Activated T-helper 1 cell treated with anti-CD3 and anti-CD28 coated beads, Interleukin-2, amount 50 U/mL, for 16 hours (primary cell): ENCODE results near the gene CYP51A1.
"Not testable (repeated sequence)": the region's sequence is repeated elsewhere in the genome, so short reads cannot be mapped to it uniquely, and the experiment has no call there.

Experiments used
- DNase-seq, 2 donors: peaks; one replicate each; pipeline ENCODE4 v3.0.0-alpha.2; 2020; ENCODE audit warnings: low read depth in 1 of 2, low spot score in 1 of 2

Gene CYP51A1

DNA sequence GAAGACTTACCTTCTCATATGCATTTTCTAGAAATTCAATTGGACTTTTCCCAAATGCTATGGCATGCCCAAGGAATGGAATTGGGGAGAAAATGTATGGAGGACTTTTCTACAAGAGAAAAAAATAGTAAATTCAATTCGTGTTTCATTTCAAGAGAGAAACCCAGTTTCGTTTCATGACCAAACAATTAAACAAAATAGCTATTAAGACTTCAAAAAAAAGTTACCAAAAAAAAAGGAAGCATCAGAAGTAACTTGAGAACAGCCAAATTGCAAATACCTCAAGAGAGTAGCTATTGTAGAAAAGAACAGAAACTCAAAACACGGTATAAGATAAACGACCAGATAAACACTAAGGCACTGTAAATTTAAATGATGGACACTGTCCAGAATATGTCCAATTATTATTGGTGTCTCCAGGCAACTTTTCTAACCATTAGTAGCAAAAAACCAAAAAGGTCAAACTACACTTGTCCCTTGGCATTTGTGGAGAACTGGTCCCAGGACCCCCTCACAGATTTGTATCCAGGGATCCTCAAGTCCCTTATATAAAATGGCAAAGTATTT, 2.4 kb downstream of the CYP51A1 start:
- DNase-seq, result no peak

GRCh38 chr7:92131093-92131492, 3.2 kb downstream of the CYP51A1 start:
- no peak for DNase-seq

- DNase-seq, result no peak
Observed at GRCh38 chr7:92121681-92122080, 12.6 kb downstream of the CYP51A1 start.

DNA sequence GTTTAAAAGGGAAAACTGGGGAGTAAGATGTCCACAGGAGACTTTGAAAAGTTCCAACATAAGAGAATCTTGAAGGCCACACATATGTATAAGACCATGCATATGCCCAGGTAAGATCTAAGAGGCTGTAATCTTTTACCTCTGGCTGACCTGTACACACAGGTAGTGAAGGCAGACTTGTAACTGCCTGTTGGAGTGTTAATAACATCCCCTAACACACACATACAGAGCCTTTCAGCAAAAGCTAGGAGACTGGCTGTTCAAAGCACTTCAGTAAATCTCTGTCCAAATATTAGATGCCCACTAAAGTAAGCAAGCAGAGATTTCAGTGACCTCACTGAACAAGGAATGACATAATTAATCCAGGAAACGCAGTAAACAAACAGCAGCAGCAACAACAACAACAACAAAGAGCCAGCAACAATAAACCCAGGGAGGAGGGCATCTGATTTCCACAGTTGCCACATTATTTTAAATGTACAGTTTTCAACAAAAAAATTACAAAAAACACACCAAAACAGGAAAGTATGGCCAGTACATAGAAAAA, 15.0 kb downstream of the CYP51A1 start:
- DNase-seq, result no peak

GRCh38 chr7:92116949-92117348, 17.3 kb downstream of the CYP51A1 start:
- DNase-seq, result no peak

- DNase-seq, result no peak
Observed at GRCh38 chr7:92115821-92116220, 18.5 kb downstream of the CYP51A1 start.

GRCh38 chr7:92110857-92111256, 23.4 kb downstream of the CYP51A1 start:
- DNase-seq, result no peak

DNA sequence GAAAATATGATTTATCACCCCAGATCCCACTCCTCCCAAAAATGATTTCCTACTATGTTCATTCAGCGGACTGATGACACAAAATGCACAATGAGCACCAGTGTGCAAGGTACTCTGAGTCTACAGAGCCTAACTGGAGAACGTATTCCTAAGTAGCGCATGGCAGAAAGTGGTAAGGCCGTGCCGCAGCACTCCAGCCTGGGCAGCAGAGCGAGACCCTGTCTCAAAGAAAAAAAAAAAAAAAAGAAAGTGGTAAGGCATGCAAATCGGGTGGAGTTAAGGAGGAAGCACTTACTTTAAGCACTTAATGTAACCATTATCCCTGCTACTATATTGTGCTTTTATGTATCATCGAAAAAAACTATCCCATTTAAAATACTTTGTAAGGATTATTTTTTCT, 25.5 kb downstream of the CYP51A1 start:
- no peak for DNase-seq

DNA sequence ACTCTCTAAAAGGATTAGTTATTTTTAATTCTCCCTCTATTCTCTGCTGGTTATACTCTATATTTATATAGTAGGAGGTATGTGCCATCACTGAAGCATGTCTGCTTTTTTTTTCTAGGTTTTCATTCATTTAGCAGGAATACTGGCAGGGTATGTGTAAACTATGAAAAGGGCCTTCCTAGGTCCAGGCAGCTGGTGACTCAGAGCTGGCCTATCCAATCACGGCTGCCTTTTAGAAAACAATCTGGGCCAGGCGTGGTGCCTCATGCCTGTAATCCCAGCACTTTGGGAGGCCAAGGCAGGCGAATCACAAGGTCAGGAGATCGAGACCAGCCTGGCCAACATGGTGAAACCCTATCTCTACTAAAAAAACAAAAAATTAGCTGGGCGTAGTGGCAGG, 31.4 kb downstream of the CYP51A1 start:
- not testable (repeated sequence) for DNase-seq

DNA sequence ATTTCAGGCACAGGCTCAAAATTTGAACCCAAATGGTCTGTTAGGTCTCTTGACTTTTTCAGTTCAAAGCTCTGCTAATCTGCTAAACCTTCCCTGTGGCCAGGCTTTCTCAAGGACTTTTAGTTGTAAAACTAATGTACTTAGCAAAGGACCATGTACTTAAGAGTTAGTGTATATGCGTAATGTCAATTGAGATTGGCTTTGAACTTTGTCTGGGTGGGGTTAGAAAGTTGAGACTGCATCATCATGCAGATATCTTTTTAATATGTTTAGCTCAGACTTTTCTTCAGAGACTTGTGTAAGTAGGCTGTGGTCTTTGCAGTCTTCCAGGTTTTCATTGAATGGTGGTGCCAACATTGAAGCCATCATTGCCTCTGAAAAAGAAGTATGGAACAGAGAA, 33.7 kb downstream of the CYP51A1 start:
- no peak for DNase-seq

GRCh38 chr7:92095380-92095779, 38.9 kb downstream of the CYP51A1 start:
- no peak for DNase-seq

DNA sequence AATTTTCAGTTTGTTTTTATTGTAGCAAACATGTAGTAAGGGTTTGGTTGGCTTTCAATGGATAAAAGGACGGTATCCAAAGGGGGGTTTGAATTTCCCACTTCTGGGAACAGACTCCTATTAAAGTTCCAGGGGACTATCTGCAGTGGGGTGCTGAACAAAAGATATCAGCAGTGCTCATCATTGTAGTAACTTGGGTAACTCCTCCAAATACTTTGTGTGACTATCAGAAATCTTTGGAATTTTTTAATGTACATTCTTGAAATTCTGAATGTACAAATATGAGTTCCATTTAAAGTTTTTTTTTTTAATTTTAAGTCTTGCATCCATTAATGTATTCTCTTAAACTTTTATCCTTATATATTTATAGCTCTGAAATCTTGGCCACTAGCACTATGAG, 42.1 kb downstream of the CYP51A1 start:
- no peak for DNase-seq

DNA sequence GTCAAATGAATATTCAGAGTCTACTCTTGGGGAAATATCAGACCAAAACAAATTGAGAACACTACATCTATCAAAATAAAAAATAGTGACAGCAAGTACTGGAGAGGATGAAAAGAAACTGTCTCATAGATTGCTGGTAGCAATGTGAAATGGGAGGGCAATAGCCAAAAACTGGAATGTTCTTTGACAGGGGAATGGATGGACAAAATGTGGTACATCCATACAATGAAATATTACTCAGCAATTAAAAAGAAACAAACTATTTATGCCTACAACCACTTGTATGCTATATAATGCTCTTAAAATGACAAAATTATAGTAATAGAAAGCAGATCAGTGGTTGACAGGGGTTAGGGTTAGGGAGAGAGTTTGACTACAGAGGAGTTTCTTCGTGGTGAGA, 46.0 kb downstream of the CYP51A1 start:
- DNase-seq, result no peak

DNA sequence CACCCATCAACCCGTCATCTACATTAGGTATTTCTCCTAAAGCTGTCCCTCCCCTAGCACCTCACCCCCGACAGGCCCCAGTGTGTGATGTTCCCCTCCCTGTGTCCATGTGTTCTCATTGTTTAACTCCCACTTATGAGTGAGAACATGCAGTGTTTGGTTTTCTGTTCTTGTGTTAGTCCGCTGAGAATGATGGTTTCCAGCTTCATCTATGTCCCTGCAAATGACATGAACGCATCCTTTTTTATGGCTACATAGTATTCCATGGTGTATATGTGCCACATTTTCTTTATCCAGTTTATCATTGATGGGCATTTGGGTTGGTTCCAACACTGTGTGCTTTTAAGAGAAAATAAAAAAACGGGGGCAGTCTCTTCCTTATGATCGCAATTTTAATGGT, 50.4 kb downstream of the CYP51A1 start:
- not testable (repeated sequence) for DNase-seq

- no peak for DNase-seq
Observed at GRCh38 chr7:92076509-92076908, 57.8 kb downstream of the CYP51A1 start.

DNA sequence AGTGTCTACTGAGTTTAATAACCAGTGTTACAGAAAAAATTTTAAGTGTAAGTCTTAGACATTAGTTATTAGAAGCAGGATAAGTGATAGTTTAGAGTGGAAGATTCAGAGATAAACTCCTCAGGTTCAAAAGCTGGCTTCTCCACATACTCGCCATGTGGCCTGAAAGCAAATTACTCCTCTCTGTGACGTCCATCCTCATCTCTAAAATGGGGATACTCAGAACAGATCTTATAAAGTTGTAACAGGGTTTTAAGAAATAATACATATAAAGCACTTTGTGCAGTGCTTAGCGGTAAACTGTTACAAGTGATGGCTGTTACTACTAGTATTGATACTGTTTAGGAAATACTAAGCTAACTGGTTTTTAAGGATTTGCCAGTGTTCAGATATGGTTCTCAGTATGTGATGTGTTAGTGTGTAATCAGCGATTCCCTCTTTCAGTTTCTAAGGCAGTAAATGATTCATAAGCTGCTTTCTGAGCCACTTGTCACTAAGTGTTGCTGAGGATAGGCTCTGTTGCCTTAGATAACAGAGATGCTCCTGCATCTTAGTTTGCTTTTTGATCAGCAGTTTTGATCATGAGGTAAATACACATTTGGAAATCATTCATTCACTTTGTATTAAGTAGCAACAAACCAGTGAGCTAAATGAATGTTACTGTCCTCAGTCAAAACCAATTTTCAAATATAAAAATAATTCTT, 58.7 kb downstream of the CYP51A1 start:
- no peak for DNase-seq

GRCh38 chr7:92072708-92073107, 61.6 kb downstream of the CYP51A1 start:
- DNase-seq, result no peak

GRCh38 chr7:92072121-92072520, 62.2 kb downstream of the CYP51A1 start:
- no peak for DNase-seq

GRCh38 chr7:92071032-92071431, 63.2 kb downstream of the CYP51A1 start:
- DNase-seq, result no peak

DNA sequence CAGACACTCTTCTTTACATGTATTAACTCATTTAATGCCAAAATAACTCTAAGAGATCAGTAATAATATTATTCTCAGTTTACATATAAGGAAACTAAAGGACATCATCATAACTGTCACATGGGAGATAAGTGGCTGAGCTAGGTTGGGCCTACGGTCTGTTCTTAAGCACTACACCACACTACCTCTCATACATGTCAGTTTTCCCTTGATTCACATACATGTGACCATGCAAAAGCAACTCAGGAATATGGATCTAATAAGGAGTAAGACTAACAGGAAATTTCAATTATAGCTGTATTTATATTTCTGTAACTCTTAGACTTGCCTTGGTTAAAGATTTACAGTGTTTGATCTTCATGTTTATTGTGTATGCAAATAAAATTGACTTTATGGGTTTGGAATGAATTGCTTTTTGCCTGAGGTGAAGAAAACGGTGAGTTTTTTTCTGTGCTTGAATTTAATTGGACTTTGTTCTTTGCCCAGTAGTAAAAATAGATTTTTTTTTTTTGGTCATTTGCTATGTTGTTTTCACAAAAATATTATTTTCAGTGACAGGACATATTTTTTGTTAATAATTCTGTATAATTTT, 69.7 kb downstream of the CYP51A1 start:
- no peak for DNase-seq
